ENCODE results near the gene RAD51B.
"Not testable (repeated sequence)": the region's sequence is repeated elsewhere in the genome, so short reads cannot be mapped to it uniquely, and the experiment has no call there.

Gene RAD51B

GRCh38 chr14:68295316-68295816 lies 475.8 kb downstream of the RAD51B start:
- no peak for TF ChIP-seq CTCF (IDR thresholded peaks at IDR 0.05; ENCODE audit: low read depth, low read length, missing control alignments)
- no peak for DNase-seq (ENCODE audit: low read depth)
- no peak overlapping the region for H3K4me3 ChIP-seq (ENCODE audit: low read depth, low read length)

- H3K4me3 ChIP-seq (ENCODE audit: low read depth, low read length): no peak overlapping the region
- TF ChIP-seq CTCF (IDR thresholded peaks at IDR 0.05; ENCODE audit: low read depth, low read length, missing control alignments): no peak
- DNase-seq (ENCODE audit: low read depth): no peak
These were observed 477.5 kb downstream of the RAD51B start for GRCh38 chr14:68297039-68297438.

- no peak for DNase-seq (ENCODE audit: low read depth)
- TF ChIP-seq CTCF (IDR thresholded peaks at IDR 0.05; ENCODE audit: low read depth, low read length, missing control alignments): no peak
These were observed 478.4 kb downstream of the RAD51B start for GRCh38 chr14:68297876-68298468.

GRCh38 chr14:68300608-68301007 lies 481.0 kb downstream of the RAD51B start:
- no peak overlapping the region for H3K4me3 ChIP-seq (ENCODE audit: low read depth, low read length)
- no peak for TF ChIP-seq CTCF (IDR thresholded peaks at IDR 0.05; ENCODE audit: low read depth, low read length, missing control alignments)
- no peak for DNase-seq (ENCODE audit: low read depth)

More at GRCh38 chr14:68297876-68298468, 478.4 kb downstream of the RAD51B start:
- no peak overlapping the region for H3K4me3 ChIP-seq (ENCODE audit: low read depth, low read length)

GRCh38 chr14:68301219-68301618 lies 481.6 kb downstream of the RAD51B start:
- H3K4me3 ChIP-seq (ENCODE audit: low read depth, low read length): no peak overlapping the region
- DNase-seq (ENCODE audit: low read depth): no peak
- TF ChIP-seq CTCF (IDR thresholded peaks at IDR 0.05; ENCODE audit: low read depth, low read length, missing control alignments): no peak

GRCh38 chr14:68302938-68303337 lies 483.4 kb downstream of the RAD51B start:
- H3K4me3 ChIP-seq (ENCODE audit: low read depth, low read length); DNase-seq (ENCODE audit: low read depth): not testable (repeated sequence)

- H3K4me3 ChIP-seq (ENCODE audit: low read depth, low read length): no peak overlapping the region
- DNase-seq (ENCODE audit: low read depth): no peak
- no peak for TF ChIP-seq CTCF (IDR thresholded peaks at IDR 0.05; ENCODE audit: low read depth, low read length, missing control alignments)
These were observed 486.2 kb downstream of the RAD51B start for GRCh38 chr14:68305738-68306137.
